IPS-18a (cell line): ENCODE measurements around the gene MGLL.

ENCODE experiments used
- H3K27ac ChIP-seq: one replicate; pipeline ENCODE4 v1.5.1; 2013; ENCODE audit warnings: low read length
- H3K27me3 ChIP-seq: one replicate; pipeline ENCODE4 v1.6.1; 2013; ENCODE audit warnings: mild to moderate bottlenecking, low read length; ENCODE audit not compliant: control insufficient read depth, insufficient read depth
- H3K36me3 ChIP-seq: one replicate; pipeline ENCODE4 v1.6.1; 2013; ENCODE audit warnings: low read depth, low read length; ENCODE audit not compliant: control insufficient read depth
- H3K4me1 ChIP-seq: one replicate; pipeline ENCODE4 v1.6.1; 2013; ENCODE audit warnings: low read depth, low read length; ENCODE audit not compliant: control insufficient read depth
- H3K4me3 ChIP-seq: one replicate; pipeline ENCODE4 v1.5.1; 2013; ENCODE audit warnings: low read length
- H3K9ac ChIP-seq: one replicate; pipeline ENCODE4 v1.6.1; 2013; ENCODE audit warnings: mild to moderate bottlenecking, low read length, moderate library complexity
- H3K9me3 ChIP-seq: one replicate; pipeline ENCODE4 v1.6.1; 2013; ENCODE audit warnings: low read depth, low read length; ENCODE audit not compliant: control insufficient read depth

Gene MGLL

DNA sequence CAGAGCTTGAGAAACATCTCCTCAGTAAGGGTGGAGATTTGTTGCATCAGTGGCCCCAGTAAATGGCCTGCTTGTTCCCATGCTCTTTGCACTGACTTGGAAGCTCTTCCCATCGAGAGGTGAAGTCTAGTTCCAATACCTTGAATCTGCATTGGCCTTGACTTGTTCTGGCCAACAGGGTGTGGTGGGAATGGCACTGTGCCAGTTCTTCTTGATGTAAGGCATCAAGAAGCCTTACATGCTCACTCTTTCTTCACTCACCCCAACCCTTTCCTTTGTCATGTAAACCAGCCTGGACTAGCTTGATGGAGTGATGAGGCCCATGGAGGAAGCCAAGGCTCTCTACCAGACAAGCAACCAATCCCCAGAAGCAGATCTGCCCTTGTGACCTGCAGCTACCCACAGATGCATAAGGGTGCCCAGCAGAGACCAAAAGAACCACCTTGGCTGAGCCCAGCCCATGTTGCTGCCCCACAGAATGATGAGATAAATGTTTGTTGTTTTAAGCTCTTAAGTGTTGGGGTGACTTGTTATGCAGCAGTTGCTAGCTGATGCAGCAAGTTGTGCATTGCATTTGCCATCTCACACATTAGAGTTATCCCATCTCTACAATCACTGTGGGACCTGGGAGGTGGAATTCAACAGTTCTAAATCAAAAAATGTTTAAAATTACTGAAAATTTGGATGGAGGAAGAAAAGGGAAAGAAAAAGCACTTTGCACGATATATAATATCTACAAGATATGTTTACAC is 11.1 kb upstream of the MGLL start:
- Histone ChIP-seq H3K9me3 (no peaks in the 10 kb centered on the region), H3K27ac (no peak overlapping the region), H3K9ac (no peak overlapping the region), H3K27me3 (no peaks in the 10 kb centered on the region), H3K4me3 (no peak overlapping the region), H3K4me1 (no peaks in the 10 kb centered on the region), H3K36me3 (no peaks in the 10 kb centered on the region)

DNA sequence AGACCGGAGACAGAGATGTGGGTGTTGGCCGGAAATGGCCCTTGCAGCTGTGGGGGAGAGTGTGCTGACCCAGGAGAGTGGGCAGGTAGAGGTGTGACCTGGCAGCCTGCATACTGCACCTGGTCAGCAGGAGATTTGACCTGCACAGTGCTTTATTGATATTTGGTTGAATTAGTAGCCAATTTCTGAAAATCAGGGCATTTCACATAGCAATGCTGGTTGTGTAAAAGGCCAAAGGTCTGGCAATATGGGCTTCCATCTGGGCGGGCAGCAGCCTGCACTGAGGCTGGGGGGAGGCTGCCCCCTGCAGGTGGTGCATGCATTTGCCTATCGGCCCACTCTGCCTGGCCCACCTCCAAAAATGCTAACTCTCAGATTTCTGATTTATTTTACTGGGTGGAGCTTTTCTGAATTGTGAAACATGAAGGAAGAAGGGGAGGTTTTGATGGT is 9.4 kb upstream of the MGLL start:
- Histone ChIP-seq H3K27me3 (no peaks in the 10 kb centered on the region), H3K27ac (no peak overlapping the region), H3K9me3 (no peaks in the 10 kb centered on the region), H3K4me1 (no peaks in the 10 kb centered on the region), H3K4me3 (no peak overlapping the region), H3K9ac (no peak overlapping the region), H3K36me3 (no peaks in the 10 kb centered on the region)

DNA sequence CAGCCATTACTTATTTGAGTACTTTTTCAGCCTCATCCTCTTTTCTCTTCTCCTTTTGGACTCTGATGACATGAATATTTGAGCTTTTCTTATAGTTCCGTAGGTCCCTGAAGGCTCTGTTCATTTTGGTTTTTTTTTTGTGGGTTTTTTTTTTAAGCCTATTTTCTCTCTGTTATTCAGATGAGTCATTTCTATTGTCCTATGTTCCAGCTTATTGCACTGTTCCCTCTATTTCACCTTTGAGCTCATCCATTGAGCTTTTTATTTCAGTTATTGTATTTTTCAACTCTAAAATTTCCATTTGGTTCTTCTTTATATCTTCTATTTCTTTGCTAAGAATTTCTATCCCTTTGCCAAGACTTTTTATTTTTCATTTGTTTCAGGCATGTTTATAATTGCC is 7.2 kb upstream of the MGLL start:
- Histone ChIP-seq H3K9me3 (no peaks in the 10 kb centered on the region), H3K9ac (no peak overlapping the region), H3K27ac (no peak overlapping the region), H3K27me3 (peaks cover under 1% of the 10 kb centered on the region), H3K36me3 (no peaks in the 10 kb centered on the region), H3K4me3 (no peak overlapping the region), H3K4me1 (no peaks in the 10 kb centered on the region)

DNA sequence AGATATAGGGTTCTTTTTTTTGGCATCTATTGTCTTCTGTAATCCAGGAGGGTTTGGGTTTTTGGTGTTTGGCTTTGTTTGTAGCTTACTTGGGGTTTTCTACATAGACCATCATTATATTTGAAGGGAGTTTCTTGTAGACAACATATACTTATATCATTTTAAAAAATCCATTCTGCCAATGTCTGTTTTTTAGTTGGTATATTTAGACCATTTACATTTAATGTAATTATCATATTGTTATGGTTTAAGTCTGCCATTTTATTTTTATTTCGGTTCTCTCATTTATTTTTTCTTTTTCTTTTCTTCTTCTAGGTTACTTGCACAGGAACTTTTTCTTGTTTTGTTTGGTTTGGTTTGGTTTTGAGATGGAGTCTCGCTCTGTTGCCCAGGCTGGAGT is 5.5 kb upstream of the MGLL start:
- Histone ChIP-seq H3K27me3 (peaks cover 16% of the 10 kb centered on the region), H3K9ac (no peak overlapping the region), H3K9me3 (no peaks in the 10 kb centered on the region), H3K36me3 (no peaks in the 10 kb centered on the region), H3K27ac (no peak overlapping the region), H3K4me1 (no peaks in the 10 kb centered on the region), H3K4me3 (no peak overlapping the region)

DNA sequence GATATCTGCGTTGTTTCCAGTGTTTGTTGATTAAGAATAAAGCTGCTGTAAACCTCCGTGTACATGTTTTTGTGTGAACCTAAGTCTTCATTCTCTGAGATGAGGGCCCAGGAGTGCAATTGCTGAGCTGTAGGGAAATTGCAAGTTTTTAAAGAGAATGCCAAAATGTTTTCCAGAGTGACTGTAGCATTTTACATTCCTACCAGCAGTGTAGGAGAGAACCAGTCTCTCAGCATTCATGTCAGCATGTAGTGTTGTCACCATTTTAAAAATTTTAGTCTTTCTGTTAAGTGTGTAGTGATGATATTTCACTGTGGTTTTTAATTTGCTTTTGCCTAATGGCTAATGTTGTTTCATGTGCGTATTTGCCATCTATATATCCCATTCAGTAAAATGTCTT is 3.4 kb upstream of the MGLL start:
- Histone ChIP-seq H3K9ac (no peak overlapping the region), H3K27me3 (peaks cover 37% of the 10 kb centered on the region), H3K9me3 (no peaks in the 10 kb centered on the region), H3K4me3 (no peak overlapping the region), H3K4me1 (peaks cover 3% of the 10 kb centered on the region), H3K36me3 (no peaks in the 10 kb centered on the region), H3K27ac (no peak overlapping the region)

DNA sequence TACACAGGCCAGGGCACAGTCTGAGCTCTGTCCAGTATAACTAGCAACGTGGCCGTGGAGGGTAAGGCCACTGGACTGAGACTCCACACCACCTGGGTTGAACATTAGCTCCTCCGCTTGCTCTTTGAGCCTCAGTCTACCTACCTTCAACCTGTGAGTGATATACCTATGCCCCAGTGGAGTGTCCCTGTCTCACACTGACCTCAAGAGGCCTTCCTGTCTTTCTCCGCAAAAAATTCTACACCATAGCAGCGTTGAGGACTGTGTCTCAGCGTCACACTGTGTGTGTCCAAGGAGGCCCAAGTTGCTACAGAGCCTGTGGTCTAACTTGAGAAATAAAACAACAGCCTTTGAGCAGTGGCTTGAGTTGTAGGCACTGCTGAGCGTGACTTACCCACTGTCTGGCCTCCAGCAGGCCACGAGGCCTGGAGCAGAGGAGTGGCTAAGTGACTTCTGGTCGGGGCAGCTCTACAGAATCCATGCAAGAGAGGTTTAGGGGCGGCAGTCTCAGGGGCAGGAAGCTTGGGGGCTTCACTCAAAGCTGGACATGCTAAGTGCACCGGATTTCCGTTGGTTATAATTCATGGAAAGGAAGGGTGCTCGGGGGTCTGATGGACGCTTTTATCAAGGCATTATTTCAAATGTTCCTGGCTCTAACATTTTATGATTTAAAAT is 2.0 kb upstream of the MGLL start:
- Histone ChIP-seq H3K9me3 (no peaks in the 10 kb centered on the region), H3K27ac (no peak overlapping the region), H3K9ac (no peak overlapping the region), H3K4me1 (peaks cover 14% of the 10 kb centered on the region), H3K36me3 (no peaks in the 10 kb centered on the region), H3K4me3 (no peak overlapping the region), H3K27me3 (peaks cover 38% of the 10 kb centered on the region)

DNA sequence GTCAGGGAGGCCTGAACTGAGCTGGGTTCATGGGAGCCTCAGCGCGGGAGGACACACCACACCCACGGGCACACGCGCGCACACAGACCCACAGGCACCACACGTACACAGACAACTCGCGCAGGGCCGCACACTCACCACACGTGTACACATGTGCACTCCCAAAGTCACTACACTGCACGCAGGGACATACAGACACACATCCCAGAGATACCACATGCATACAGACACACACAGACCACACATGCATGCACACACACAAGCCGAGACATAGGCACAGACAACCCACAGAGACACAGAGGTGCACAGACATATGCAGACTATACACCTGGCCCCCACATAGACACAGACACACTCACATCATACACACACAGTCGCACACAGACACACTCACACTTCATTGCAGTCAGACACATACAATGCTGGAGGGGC is 1.1 kb upstream of the MGLL start:
- Histone ChIP-seq H3K27me3 (peaks cover 38% of the 10 kb centered on the region), H3K9me3 (no peaks in the 10 kb centered on the region), H3K4me1 (peaks cover 14% of the 10 kb centered on the region), H3K27ac (no peak overlapping the region), H3K9ac (no peak overlapping the region), H3K4me3 (peak overlapping the region; percentile 22), H3K36me3 (no peaks in the 10 kb centered on the region)

DNA sequence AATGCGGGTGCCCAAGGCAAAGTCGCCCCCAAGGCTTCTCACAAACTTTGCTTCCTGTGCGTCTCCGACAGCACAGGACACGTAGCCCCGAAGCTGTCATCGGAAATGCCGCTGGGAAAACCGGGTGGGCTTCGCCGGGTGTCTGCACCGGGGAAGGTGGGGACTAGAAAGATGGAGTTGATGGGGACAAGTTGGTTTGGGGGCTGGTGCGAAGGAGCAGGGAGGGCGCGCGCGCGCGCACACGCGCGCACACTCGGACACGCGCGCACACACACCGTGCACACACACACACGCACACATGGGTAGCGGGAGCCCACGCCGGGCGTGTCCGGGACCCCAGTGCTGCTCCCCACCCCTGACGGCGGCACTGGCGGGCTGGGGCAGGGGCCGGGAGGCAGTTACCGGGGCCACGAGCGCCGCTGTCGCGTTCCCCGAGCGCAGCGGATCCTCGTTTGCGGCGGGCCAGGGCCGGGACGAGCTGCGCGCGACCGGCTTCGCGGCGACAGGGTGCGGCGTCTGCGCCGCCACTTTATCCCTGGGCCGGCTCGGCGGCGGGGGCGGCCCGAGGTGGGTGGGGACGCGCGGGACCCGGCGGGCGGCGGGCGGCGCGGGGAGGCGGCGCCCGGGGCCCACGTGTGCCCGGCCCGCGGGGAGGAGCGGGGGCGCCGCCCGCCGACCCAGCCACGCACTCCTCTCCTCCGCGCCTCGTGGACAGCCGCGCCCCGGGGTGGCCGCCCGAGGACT is 539 bp upstream of the MGLL start:
- H3K36me3 ChIP-seq, result no peaks in the 10 kb centered on the region
- no peak overlapping the region for H3K9ac ChIP-seq
- H3K9me3 ChIP-seq, result no peaks in the 10 kb centered on the region
- peaks cover 14% of the 10 kb centered on the region for H3K4me1 ChIP-seq
- no peak overlapping the region for H3K27ac ChIP-seq
- peak overlapping the region; percentile 50 for H3K4me3 ChIP-seq
- H3K27me3 ChIP-seq, result peaks cover 38% of the 10 kb centered on the region

DNA sequence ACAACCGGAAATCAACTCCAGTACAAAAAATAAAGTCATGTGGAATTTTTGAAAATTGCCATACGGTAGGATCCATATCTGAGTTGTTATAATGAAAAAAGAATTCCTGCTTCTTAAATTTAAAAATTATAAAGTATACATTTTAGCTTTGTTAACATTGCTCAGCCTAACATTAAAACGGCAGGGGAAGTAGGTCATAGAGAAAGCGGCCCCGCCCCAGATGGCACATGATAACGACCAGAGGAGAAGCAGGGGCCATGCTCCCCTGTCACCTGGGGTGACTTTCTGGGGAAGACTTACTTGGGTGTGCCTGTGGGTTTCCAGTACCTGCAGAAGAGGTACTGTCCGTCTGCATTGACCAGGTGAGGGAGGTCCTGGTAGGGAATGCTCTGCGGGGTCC is 921 bp downstream of the MGLL start:
- Histone ChIP-seq H3K4me3 (no peak overlapping the region), H3K4me1 (peaks cover 14% of the 10 kb centered on the region), H3K27me3 (peaks cover 38% of the 10 kb centered on the region), H3K36me3 (no peaks in the 10 kb centered on the region), H3K9me3 (no peaks in the 10 kb centered on the region), H3K9ac (no peak overlapping the region), H3K27ac (no peak overlapping the region)

DNA sequence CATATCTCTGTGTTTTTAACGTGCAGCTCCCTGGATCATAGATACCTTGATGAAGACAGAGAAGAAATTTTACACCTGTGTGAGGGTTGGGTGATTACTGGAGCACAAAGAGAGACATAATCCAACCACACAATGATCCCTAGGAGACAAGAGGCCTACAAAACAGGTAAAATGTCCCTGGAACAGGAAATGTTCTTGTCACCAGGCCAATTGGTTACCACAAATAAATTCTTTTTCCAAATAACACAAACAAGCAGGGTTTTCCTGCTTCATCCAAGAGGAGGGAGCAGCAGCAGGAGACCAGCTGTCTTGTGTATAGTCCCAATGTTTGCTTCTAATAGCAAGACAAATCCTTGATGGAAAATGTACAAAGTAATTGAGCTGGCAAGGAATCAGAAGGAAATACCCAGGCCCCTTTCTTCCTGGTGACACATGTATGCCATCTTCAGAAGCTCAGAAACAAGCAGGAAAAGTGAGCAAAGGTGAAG is 1.4 kb downstream of the MGLL start:
- no peaks in the 10 kb centered on the region for H3K36me3 ChIP-seq
- H3K9ac ChIP-seq, result no peak overlapping the region
- H3K4me1 ChIP-seq, result peaks cover 14% of the 10 kb centered on the region
- no peak overlapping the region for H3K27ac ChIP-seq
- H3K27me3 ChIP-seq, result peaks cover 38% of the 10 kb centered on the region
- H3K9me3 ChIP-seq, result no peaks in the 10 kb centered on the region
- H3K4me3 ChIP-seq, result no peak overlapping the region

DNA sequence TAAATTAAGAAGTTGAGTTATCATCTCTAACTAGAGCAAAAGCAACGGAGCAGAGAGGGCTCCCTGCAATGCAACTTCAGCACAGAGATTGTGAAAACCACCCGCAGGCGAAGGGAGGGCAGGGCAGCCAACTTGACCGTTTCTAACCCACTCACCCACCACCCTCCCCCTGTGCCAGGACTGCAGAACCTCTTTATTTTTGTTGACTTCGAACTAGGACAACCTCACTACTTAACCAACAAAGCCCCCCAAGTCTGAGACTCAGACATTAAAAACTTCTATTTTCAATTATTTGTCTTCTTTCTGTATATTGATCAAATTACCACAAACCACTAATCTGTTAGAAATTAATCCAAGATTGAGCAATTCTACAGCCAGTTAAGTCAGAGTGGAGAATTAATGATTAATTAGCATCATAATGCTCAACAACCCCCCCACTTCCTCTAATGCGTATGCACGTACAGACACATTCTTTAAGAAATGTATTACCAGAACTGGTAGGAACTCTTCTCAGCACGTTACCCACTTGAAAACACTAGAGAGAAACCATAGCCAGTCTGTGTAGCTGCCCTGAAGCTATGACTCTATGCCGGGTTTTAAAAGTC is 2.0 kb downstream of the MGLL start:
- no peak overlapping the region for H3K9ac ChIP-seq
- H3K9me3 ChIP-seq, result no peaks in the 10 kb centered on the region
- H3K4me3 ChIP-seq, result no peak overlapping the region
- no peak overlapping the region for H3K27ac ChIP-seq
- H3K4me1 ChIP-seq, result peaks cover 14% of the 10 kb centered on the region
- H3K27me3 ChIP-seq, result peaks cover 38% of the 10 kb centered on the region
- no peaks in the 10 kb centered on the region for H3K36me3 ChIP-seq
